GM12874 (cell line): ENCODE data around the gene PAGR1.

Experiments used
- TF ChIP-seq, protein P1 (sequence below): IDR thresholded peaks from 2 replicates; pipeline ENCODE4 v1.5.1; 2011; ENCODE audit warnings: low read depth, mild to moderate bottlenecking, control low read depth, low read length, moderate library complexity; ENCODE audit not compliant: insufficient read depth

The PAGR1 gene

DNA sequence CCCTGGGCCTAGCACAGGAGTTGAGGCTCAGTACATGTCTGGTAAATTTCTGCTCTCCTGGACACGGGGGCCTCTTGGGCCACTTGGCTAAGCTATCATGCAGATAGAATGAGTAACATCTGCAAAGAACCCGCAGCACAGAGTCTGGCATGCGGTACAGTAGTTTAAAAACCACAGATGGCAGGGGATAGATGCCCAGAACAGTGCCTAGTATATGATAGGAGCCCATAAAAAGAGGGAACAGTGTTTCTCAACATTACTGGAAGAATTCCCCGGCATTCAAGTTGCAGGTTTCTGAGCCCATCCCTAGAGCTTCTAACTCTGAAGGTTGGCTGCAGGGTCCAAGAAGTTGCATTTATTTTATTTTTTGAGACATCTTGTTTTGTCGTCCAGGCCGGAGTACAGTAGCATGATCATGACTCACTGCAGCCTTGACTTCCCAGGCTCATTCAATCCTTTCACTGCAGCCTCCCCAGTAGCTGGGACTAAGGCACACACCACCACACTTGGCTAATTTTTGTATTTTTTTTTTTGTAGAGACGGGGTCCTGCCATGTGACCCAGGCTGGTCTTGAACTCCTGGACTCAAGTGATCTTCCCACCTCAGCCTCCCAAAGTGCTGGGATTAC lies 41.3 kb downstream of the PAGR1 start:
- TF ChIP-seq, protein P1, sequence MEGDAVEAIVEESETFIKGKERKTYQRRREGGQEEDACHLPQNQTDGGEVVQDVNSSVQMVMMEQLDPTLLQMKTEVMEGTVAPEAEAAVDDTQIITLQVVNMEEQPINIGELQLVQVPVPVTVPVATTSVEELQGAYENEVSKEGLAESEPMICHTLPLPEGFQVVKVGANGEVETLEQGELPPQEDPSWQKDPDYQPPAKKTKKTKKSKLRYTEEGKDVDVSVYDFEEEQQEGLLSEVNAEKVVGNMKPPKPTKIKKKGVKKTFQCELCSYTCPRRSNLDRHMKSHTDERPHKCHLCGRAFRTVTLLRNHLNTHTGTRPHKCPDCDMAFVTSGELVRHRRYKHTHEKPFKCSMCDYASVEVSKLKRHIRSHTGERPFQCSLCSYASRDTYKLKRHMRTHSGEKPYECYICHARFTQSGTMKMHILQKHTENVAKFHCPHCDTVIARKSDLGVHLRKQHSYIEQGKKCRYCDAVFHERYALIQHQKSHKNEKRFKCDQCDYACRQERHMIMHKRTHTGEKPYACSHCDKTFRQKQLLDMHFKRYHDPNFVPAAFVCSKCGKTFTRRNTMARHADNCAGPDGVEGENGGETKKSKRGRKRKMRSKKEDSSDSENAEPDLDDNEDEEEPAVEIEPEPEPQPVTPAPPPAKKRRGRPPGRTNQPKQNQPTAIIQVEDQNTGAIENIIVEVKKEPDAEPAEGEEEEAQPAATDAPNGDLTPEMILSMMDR = no peak

- TF ChIP-seq, protein P1 = no peak
Measured at GRCh38 chr16:29858149-29858849, 42.3 kb downstream of the PAGR1 start.

DNA sequence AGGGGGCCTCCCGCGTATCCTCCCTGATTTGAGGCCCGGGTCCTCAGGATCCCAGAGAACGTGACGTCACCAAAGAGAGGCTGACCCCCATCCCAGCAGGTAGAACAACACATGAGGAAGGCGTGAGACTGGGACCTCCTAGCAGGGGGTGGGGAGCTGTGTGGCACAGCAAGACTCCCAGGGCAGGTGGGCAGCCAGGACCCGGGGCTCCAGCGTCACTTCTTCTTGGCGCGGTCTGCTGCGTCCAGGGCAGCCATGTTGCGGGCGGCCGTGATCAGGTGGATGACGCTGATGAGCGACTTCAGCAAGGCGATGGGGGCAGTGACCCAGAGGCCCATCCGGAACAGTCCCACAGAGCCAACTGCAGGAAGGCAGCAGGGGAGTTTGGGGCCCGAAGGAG lies 43.0 kb downstream of the PAGR1 start:
- TF ChIP-seq, protein P1 = no peak

- TF ChIP-seq, protein P1 = no peak
Measured at GRCh38 chr16:29860218-29860617, 44.3 kb downstream of the PAGR1 start.

DNA sequence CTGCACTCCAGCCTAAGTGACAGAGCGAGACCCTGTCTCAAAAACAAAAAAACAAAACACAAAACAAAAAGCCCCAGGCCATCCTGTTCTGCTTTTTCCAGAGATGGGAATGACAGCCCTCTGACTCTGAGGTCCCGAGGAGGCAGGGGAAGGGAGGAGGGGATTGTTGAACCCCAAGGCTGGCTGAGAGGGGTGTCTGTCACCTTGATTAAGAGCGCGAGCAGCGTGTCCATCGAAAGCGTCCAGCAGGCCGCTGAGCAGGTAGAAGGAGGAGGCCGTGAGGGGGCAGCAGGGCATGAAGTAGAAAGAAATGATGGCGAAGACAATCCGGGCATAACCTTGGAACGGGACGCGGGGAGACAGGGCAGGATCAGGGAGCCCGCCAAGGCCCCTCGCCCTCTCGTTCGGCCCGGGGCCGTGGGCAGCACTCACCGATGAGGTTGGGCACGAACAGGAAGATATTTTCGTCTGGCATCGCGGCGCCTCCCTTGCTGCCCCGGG lies 46.5 kb downstream of the PAGR1 start:
- TF ChIP-seq, protein P1 = 0 out of 2 replicates have a peak, but pooled peaks have one; percentile 3

- TF ChIP-seq, protein P1 = peak; percentile 84
Measured at GRCh38 chr16:29862884-29863668, 47.1 kb downstream of the PAGR1 start, which contains the start of gene CDIPT. Gene CDIPT (minus strand): TSS chr16:29863226. CDS start chr16:29862857, 369 bp downstream.

GRCh38 chr16:29863669-29863984 lies 47.7 kb downstream of the PAGR1 start:
- TF ChIP-seq, protein P1 = no peak
